ENCODE data around the gene U2AF1L4. TPM values are rescaled to one million over a fixed set of nuclear protein-coding genes. Genes with fewer than 3 reads are reported as not detected.

The U2AF1L4 gene
- total RNA-seq, 1 donor from 2014 or later, result 27.4 TPM

Other genes starting within 250 kb of the U2AF1L4 start
- gene DMKN, start 231.8 kb downstream of the U2AF1L4 start, total RNA-seq, result 0.27 TPM in 1 of 2 replicates, not detected in the other
- not detected in 2 replicates for gene SBSN, start 217.1 kb downstream of the U2AF1L4 start, total RNA-seq
- not detected in 2 replicates for gene GAPDHS, start 212.0 kb downstream of the U2AF1L4 start, total RNA-seq
- 121 and 122 TPM in 2 replicates for gene TMEM147, start 199.8 kb downstream of the U2AF1L4 start, total RNA-seq
- gene ATP4A, start 181.8 kb downstream of the U2AF1L4 start, total RNA-seq, result not detected in 2 replicates
- gene PMIS2, start 159.2 kb downstream of the U2AF1L4 start, total RNA-seq, result not detected in 2 replicates
- 42.5 and 43.1 TPM in 2 replicates for gene HAUS5, start 132.7 kb downstream of the U2AF1L4 start, total RNA-seq
- gene RBM42, start 116.4 kb downstream of the U2AF1L4 start, total RNA-seq, result 101 and 102 TPM in 2 replicates
- gene ETV2, start 103.7 kb downstream of the U2AF1L4 start, total RNA-seq, result 1.0 and 1.6 TPM in 2 replicates
- 431 and 461 TPM in 2 replicates for gene COX6B1, start 97.1 kb downstream of the U2AF1L4 start, total RNA-seq
- 0.59 and 1.2 TPM in 2 replicates for gene UPK1A, start 78.9 kb downstream of the U2AF1L4 start, total RNA-seq
- gene ZBTB32, start 40.9 kb downstream of the U2AF1L4 start, total RNA-seq, result 231 and 234 TPM in 2 replicates
- gene KMT2B, start 27.4 kb downstream of the U2AF1L4 start, total RNA-seq, result 58.4 and 63.3 TPM in 2 replicates
- gene IGFLR1, start 3.0 kb downstream of the U2AF1L4 start, total RNA-seq, result 136 and 138 TPM in 2 replicates
- 45.1 and 46.9 TPM in 2 replicates for gene PSENEN, start 233 bp upstream of the U2AF1L4 start, total RNA-seq
- gene LIN37, start 3.2 kb upstream of the U2AF1L4 start, total RNA-seq, result 9.9 and 10.0 TPM in 2 replicates
- 0.14 and 0.21 TPM in 2 replicates for gene HSPB6, start 11.6 kb upstream of the U2AF1L4 start, total RNA-seq
- 40.1 and 41.2 TPM in 2 replicates for gene PROSER3, start 12.8 kb upstream of the U2AF1L4 start, total RNA-seq
- 29.1 and 33.0 TPM in 2 replicates for gene ARHGAP33, start 30.1 kb upstream of the U2AF1L4 start, total RNA-seq
- gene PRODH2, start 67.4 kb upstream of the U2AF1L4 start, total RNA-seq, result not detected in 2 replicates
- 0.05 TPM in 1 of 2 replicates, not detected in the other for gene NPHS1, start 107.1 kb upstream of the U2AF1L4 start, total RNA-seq
- gene KIRREL2, start 111.5 kb upstream of the U2AF1L4 start, total RNA-seq, result 0.18 and 0.39 TPM in 2 replicates
- 1.2 and 1.4 TPM in 2 replicates for gene APLP1, start 123.2 kb upstream of the U2AF1L4 start, total RNA-seq
- gene NFKBID, start 155.1 kb upstream of the U2AF1L4 start, total RNA-seq, result 109 and 117 TPM in 2 replicates
- 53.9 and 57.2 TPM in 2 replicates for gene HCST, start 157.1 kb upstream of the U2AF1L4 start, total RNA-seq
- 0.39 TPM in 1 of 2 replicates, not detected in the other for gene TYROBP, start 162.9 kb upstream of the U2AF1L4 start, total RNA-seq
- gene LRFN3, start 191.0 kb upstream of the U2AF1L4 start, total RNA-seq, result 10.7 and 10.8 TPM in 2 replicates
- gene SDHAF1, start 249.8 kb upstream of the U2AF1L4 start, total RNA-seq, result 20.0 and 20.8 TPM in 2 replicates

Data from activated T-helper 2 cell treated with anti-CD3 and anti-CD28 coated beads, Interferon-gamma antibody, Interleukin-2, Interleukin-4, amounts not matched to agents 10 μg/mL and 5 μg/mL and 100 μg/mL, durations not matched to agents 14 hours and 24 hours and 36 hours (primary cell).